ENCODE results near the gene FUCA1. TPM values are rescaled to one million over a fixed set of nuclear protein-coding genes. Genes with fewer than 3 reads are reported as not detected.

Gene FUCA1
- total and polyA plus RNA-seq, 10 of the 15 experiments (the other 5 are each of a cell fraction or from before 2014, with no cell fraction given) = 33.3 to 117 (median 52.6) TPM

DNA sequence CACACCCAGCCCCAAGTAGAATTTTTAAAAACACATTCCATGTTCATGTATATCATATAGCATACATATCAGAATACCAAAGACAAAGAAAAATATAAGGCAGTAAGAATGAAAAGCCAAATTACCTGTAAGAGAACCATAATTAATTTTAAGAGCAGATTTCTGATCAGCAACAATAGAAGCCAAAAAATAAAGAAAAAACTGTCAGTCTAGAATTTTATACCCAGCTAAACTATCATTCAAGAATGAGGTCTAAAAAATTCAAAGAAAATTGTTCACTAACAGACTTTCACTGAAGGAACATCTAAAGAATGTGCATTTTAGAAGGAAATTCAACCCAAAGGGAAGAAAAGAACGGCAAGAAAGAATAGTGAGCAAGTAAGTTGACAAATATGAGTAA, 10.6 kb upstream of the FUCA1 start:
- intact Hi-C loops (cut with micrococcal nuclease; ENCODE audit: unreplicated experiment) (no loop called here), in situ Hi-C loops (cut with MboI) (no loop called here)
- H3K9me3 ChIP-seq (replicated peaks; ENCODE audit: control insufficient read depth, insufficient read depth, low read length) = peaks cover 18% of the 10 kb centered on the region
- H3K36me3 ChIP-seq (ENCODE audit: control insufficient read depth in 2 of 2, insufficient read depth in 2 of 2, low read length in 1 of 2) = peaks cover 0 to 17% of the 10 kb centered on the region in 2 experiments; a peak in 2 of 4 replicates
- BruUV-seq (replicated peaks) = no TSS peak
- no peak for FAIRE-seq
- H3K27me3 ChIP-seq (replicated peaks in 1 of 2; ENCODE audit: control insufficient read depth in 2 of 2, insufficient read depth in 2 of 2, low read length in 1 of 2) = no peaks in the 10 kb centered on the region; a peak in 1 of 4 replicates
- no peak for ATAC-seq
- H4K20me1 ChIP-seq (ENCODE audit: control insufficient read depth, insufficient read depth) = no peaks in the 10 kb centered on the region
- WGBS (ENCODE audit: insufficient coverage, insufficient replicate concordance, low lambda C conversion rate, missing lambda C conversion rate) = 91% methylated on average over 1 of the region's 1 CpG
- ChIA-PET CTCF (interaction anchor here (1.7 to 2.0 kb wide), 2 partner anchors 10 to 69 kb away, joined by 5 to 7 read pairs; no protein-coding TSS in a partner anchor), POLR2A (interaction anchor here (0.6 to 1.0 kb wide), 2 partner anchors 12 to 13 kb away, joined by 3 to 4 read pairs; no protein-coding TSS in a partner anchor), RAD21 (ENCODE audit: unreplicated experiment) (interaction anchor here (0.6 kb wide), 1 partner anchor 767 kb away, joined by 3 read pairs; no protein-coding TSS in a partner anchor), SMC1A (ENCODE audit: uncharacterized antibody, unreplicated experiment) (interaction anchor here (1.0 to 1.3 kb wide), 4 partner anchors 9 to 174 kb away, joined by 3 to 4 read pairs (median 3); no protein-coding TSS in a partner anchor)
- H3K4me3 ChIP-seq = no peak overlapping the region
- H3K27ac ChIP-seq (ENCODE audit: control insufficient read depth, insufficient read depth) = no peak overlapping the region
- no peak for DNase-seq (ENCODE audit: low read depth, low spot score)
- H3K4me1 ChIP-seq (ENCODE audit: control insufficient read depth, insufficient read depth, low read length) = no peaks in the 10 kb centered on the region
- TF ChIP-seq RELB (IDR thresholded peaks at IDR 0.05; ENCODE audit: low read depth) (0 out of 2 replicates have a peak, but pooled peaks have one; percentile 14), SIN3A (IDR thresholded peaks at IDR 0.05; ENCODE audit: low read depth, low read length) (no peak), CHD4 (IDR thresholded peaks at IDR 0.05) (no peak), CBX5 (IDR thresholded peaks at IDR 0.05; ENCODE audit: low read depth) (peak; percentile 91), POLR2AphosphoS2 (IDR thresholded peaks at IDR 0.05; ENCODE audit: low read depth, low read length) (no peak), SREBF2 (IDR thresholded peaks at IDR 0.05; ENCODE audit: low read length) (no peak)
- TF ChIP-seq, protein P1, sequence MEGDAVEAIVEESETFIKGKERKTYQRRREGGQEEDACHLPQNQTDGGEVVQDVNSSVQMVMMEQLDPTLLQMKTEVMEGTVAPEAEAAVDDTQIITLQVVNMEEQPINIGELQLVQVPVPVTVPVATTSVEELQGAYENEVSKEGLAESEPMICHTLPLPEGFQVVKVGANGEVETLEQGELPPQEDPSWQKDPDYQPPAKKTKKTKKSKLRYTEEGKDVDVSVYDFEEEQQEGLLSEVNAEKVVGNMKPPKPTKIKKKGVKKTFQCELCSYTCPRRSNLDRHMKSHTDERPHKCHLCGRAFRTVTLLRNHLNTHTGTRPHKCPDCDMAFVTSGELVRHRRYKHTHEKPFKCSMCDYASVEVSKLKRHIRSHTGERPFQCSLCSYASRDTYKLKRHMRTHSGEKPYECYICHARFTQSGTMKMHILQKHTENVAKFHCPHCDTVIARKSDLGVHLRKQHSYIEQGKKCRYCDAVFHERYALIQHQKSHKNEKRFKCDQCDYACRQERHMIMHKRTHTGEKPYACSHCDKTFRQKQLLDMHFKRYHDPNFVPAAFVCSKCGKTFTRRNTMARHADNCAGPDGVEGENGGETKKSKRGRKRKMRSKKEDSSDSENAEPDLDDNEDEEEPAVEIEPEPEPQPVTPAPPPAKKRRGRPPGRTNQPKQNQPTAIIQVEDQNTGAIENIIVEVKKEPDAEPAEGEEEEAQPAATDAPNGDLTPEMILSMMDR (IDR thresholded peaks at IDR 0.05 in 2 of 3, conservative IDR thresholded peaks at IDR 0.05 in 1 of 3; ENCODE audit: control insufficient read depth in 2 of 3, extremely low read depth in 1 of 3, insufficient read depth in 1 of 3, low read depth in 3 of 3, low read length in 3 of 3) = no peak
- TF ChIP-seq, protein P2, sequence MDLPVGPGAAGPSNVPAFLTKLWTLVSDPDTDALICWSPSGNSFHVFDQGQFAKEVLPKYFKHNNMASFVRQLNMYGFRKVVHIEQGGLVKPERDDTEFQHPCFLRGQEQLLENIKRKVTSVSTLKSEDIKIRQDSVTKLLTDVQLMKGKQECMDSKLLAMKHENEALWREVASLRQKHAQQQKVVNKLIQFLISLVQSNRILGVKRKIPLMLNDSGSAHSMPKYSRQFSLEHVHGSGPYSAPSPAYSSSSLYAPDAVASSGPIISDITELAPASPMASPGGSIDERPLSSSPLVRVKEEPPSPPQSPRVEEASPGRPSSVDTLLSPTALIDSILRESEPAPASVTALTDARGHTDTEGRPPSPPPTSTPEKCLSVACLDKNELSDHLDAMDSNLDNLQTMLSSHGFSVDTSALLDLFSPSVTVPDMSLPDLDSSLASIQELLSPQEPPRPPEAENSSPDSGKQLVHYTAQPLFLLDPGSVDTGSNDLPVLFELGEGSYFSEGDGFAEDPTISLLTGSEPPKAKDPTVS (IDR thresholded peaks at IDR 0.05; ENCODE audit: low read depth, low read length) = no peak
- no peak overlapping the region for H3K4me2 ChIP-seq (ENCODE audit: control insufficient read depth, insufficient read depth)
- H2AFZ ChIP-seq (ENCODE audit: control insufficient read depth, low read depth, low read length) = no peak overlapping the region
- H3K9ac ChIP-seq (ENCODE audit: control insufficient read depth, insufficient read depth, low read length) = no peak overlapping the region
- no peaks in the 10 kb centered on the region for H3K79me2 ChIP-seq (ENCODE audit: control insufficient read depth, insufficient read depth, low read length)
